Measurements from ENCODE around the gene CAPNS1. TPM values are rescaled to one million over a fixed set of nuclear protein-coding genes. Genes with fewer than 3 reads are reported as not detected.

Gene CAPNS1
- total and polyA plus RNA-seq, 4 donors = 79.5 to 280 (median 103) TPM

GRCh38 chr19:36103040-36103626 is 36.7 kb upstream of the CAPNS1 start (continued):
- TF ChIP-seq REST (IDR thresholded peaks at IDR 0.05) (no peak), YY1 (IDR thresholded peaks at IDR 0.05) (no peak), EGR1 (IDR thresholded peaks at IDR 0.05; ENCODE audit: low read depth in 2 of 2) (no peak)

- Histone ChIP-seq H3K27ac (ENCODE audit: low read depth in 1 of 2, low read length in 2 of 2) (no peak overlapping the region), H3K4me3 (ENCODE audit: low read depth in 1 of 3, low read length in 3 of 3) (no peak overlapping the region), H3K36me3 (ENCODE audit: control insufficient read depth in 4 of 4, insufficient read depth in 3 of 4, low read depth in 1 of 4, low read length in 3 of 4) (no peaks in the 10 kb centered on the region), H3K27me3 (ENCODE audit: control insufficient read depth in 4 of 4, insufficient read depth in 4 of 4, low read length in 3 of 4) (no peaks in the 10 kb centered on the region), H3K4me1 (ENCODE audit: control insufficient read depth in 4 of 4, insufficient read depth in 4 of 4, low read length in 3 of 4) (no peaks in the 10 kb centered on the region), H3K9ac (ENCODE audit: low read depth in 1 of 2, low read length in 2 of 2) (no peak overlapping the region), H3K9me3 (ENCODE audit: control insufficient read depth in 4 of 4, low read length in 3 of 4) (no peaks in the 10 kb centered on the region)
- DNase-seq (ENCODE audit: low spot score) = no peak
- 95% methylated on average over 12 of the region's 12 CpGs for WGBS
- TF ChIP-seq RXRA (IDR thresholded peaks at IDR 0.05) = no peak
- no peak for TF ChIP-seq TAF1 (conservative IDR thresholded peaks at IDR 0.05)
- TF ChIP-seq, protein P1, sequence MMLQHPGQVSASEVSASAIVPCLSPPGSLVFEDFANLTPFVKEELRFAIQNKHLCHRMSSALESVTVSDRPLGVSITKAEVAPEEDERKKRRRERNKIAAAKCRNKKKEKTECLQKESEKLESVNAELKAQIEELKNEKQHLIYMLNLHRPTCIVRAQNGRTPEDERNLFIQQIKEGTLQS (IDR thresholded peaks at IDR 0.05) = no peak
- no peak for TF ChIP-seq HNF4G (IDR thresholded peaks at IDR 0.05)
- no peak for TF ChIP-seq REST (IDR thresholded peaks at IDR 0.05)
- TF ChIP-seq, protein P2, sequence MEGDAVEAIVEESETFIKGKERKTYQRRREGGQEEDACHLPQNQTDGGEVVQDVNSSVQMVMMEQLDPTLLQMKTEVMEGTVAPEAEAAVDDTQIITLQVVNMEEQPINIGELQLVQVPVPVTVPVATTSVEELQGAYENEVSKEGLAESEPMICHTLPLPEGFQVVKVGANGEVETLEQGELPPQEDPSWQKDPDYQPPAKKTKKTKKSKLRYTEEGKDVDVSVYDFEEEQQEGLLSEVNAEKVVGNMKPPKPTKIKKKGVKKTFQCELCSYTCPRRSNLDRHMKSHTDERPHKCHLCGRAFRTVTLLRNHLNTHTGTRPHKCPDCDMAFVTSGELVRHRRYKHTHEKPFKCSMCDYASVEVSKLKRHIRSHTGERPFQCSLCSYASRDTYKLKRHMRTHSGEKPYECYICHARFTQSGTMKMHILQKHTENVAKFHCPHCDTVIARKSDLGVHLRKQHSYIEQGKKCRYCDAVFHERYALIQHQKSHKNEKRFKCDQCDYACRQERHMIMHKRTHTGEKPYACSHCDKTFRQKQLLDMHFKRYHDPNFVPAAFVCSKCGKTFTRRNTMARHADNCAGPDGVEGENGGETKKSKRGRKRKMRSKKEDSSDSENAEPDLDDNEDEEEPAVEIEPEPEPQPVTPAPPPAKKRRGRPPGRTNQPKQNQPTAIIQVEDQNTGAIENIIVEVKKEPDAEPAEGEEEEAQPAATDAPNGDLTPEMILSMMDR (IDR thresholded peaks at IDR 0.05; ENCODE audit: low read depth, low read length, missing input control) = no peak
- no peak for TF ChIP-seq FOXA1 (IDR thresholded peaks at IDR 0.05)
Measured at GRCh38 chr19:36103842-36104552, 35.9 kb upstream of the CAPNS1 start.
